Stimulated activated naive CD4-positive, alpha-beta T cell (primary cell): Measurements from ENCODE around the gene DNPEP.
"Not testable (repeated sequence)": the region's sequence is repeated elsewhere in the genome, so short reads cannot be mapped to it uniquely, and the experiment has no call there.

Experiments used
- DNase-seq, 6 experiments: peaks; one replicate each; lab custom pipeline; 2025; lab: John Stamatoyannopoulos, UW

DNPEP gene

DNA sequence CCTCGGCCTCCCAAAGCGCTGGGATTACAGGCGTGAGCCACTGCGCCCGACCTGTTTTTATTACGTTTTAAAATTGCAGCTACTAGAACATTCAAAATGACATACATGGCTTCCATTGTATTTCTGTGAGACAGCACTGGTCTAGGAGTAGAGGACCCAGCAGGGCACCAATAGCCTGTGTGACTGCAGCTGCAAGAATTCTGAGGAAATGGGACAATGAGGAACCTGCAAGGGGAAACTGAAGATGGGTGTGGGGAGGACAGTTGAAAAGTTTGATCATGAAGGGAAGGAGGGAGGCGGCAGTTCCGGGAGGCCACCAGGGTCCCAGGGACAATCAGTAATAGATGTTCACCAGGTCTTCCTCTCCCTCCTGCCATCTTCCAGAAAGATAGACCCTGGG is 13.9 kb upstream of the DNPEP start:
- DNase-seq = no peak

DNA sequence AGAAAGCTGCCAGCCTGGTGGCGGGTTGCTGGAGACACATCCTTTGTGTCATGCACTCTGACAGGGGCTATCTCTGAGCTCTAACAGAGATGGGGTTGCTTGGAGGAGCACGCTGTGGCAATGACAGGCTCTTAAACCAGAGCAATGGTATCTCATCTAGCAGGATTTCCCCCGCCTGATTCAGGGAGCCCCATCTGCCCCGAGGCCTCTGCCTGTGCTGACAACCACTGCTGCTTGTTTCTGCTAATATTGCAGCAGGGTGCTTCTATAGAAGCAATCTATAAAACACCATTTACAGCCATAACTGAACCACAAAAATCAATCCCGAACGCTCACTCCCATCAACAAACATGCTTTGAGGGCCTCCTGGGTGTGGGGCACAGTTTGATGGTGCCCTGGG is 12.8 kb upstream of the DNPEP start:
- no peak for DNase-seq

DNA sequence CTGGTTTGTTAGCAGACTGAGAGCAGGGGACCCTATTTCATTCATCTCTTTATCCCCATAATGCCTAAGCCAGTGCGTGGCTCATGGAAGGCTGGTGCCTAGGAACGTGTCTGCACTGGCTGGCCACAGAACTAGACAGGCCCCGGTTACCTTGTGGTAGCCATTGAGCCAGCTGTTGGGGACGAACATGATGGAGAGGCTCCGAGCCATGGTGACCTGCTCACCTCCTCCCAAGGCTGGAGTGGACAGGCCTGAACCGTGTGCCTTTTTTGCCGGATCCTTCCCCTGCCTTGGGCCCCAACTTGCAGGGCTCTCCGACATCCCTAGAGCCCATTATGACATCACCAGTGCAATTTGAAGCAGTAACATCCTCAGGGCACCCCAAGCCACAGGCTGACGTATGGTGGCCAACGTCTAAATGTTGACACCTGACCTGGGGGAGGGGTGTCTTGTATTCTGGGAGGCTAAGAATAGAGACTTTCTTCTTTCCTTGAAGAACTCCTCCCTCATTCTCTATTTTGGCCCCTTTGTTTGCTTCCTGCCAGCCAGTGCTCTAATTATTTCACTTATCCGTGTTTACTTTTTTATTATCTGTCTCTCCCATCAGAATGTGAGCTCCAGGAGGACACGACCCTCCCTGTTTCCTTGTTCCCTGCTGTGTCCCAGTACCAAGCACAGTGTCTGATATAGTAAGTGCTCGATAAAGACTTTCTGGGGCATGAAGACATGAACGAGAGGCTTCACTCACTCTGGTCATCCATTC is 12.2 kb upstream of the DNPEP start:
- no peak for DNase-seq

DNA sequence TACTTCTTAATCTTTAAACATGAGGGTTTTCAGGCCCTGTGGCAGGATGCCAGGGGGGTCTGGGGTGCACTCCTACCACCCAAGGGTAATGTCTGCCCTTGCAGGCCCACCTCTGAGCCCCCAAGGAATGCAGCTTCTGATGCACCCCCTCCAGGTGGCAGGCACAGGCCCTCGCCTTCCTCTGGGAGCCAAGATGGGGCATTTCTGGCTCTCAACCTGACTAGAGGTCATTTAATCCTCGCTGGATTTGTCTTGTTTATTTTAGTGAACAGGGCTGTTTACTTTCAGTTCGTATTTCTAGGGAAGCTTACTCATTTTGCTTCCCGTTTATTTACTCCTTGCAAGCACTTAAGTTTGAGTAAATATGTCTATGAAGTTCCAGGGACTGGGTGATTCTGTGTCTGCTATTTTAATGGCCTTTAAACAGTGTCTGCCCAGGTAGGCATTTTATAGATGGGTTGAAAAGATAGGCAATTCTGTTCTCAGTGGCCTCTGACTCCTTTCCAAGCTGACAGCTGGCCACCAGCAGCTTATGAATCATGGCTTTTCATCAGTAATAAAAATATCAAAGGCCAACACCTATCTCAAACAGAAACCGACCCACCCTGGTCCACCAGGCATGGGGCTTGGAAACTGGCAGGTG is 11.1 kb upstream of the DNPEP start:
- no peak for DNase-seq

DNA sequence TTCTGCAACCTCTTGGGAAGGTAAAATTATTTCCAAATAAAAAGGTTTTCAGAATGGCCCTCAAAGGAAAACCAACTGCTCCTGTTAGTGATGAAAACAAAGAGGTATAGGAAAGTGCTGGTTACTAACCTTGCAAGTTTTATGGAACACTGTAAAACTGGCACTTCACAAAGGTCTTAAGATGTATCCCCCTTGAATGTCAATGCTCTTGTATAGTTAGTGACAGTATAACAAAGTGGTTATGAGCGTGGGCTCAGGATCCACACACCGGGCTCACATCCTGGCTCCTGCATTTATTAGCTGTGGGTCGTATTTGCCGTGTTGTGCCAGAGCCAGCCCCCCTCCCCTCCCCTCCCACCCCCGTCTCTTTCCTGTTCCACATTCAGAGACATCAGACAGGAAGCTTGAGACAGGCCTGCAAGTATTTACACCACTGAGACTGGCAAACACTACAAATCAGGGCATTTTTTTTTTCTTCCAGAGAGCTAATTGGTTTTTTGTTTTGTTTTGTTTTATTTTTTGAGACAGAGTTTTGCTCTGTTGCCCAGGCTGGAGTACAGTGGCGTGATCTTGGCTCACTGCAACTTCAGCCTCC is 9.2 kb upstream of the DNPEP start:
- peak in 3 of 6 experiments; percentile 26 to 42 (median 33) for DNase-seq

DNA sequence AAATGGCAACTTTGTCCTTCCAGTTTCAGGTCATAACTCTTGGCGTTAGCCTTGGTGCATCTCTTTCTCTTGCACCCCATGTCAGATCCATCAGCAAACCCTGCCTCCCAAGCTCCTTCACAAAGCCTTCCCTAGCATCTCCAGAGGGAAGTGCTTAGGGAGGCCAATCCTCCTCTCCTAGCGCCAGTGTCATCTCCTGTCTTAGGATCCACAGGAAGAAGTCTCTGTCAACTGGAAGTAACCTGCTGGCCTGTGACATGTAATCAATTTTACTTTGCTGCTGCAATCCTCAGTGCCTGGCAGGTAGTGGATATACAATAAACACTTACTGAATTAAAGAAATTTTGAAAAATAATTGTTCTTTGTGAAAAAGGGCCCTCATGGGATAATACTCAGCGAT is 7.9 kb upstream of the DNPEP start:
- no peak for DNase-seq

DNA sequence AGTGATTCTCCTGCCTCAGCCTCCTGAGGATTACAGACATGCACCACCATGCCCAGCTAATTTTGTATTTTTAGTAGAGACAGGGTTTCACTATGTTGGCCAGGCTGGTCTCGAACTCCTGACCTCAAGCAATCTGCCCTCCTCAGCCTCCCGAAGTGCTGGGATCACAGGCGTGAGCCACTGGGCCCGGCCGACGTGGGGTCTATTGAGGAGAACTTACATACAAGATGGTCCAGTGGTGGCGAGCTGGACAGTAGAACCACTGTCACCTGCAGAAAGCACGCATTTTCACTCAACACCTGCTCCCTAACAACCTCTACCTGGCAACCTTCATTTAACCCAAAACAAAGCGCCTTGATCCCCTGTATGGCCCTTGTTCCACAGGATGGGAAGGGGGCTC is 7.3 kb upstream of the DNPEP start:
- not testable (repeated sequence) for DNase-seq

DNA sequence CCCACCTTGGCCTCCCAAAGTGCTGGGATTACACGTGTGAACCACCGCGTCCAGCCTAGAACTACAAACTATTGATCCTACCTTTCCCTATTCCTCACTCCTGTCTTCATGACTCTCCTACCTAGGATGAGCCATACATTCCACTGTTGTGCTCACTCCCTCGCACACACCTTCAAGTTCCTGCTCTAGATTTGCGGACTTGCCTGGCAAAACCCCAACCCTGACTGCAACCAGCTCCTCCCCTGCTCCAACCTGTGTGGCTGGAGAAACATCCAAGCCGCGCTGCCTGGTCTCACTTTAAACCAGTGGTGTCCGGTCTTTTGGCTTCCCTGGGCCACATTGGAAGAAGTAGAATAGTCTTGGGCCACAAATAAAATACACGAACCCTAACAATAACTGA is 5.0 kb upstream of the DNPEP start:
- no peak for DNase-seq

DNA sequence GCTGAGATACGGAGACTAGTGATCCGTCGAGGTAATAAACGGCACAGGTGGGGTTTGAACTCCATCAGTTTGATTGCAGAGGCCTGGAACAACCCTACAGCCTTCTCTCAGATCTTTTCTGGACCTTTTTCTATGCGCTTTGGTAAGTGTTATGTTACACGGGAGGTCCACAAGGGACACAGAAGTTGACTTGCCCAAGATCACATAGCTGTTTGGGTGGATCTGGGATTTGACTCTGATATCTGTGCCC is 1.1 kb upstream of the DNPEP start:
- DNase-seq = peak in 1 of 6 experiments; percentile 40

DNA sequence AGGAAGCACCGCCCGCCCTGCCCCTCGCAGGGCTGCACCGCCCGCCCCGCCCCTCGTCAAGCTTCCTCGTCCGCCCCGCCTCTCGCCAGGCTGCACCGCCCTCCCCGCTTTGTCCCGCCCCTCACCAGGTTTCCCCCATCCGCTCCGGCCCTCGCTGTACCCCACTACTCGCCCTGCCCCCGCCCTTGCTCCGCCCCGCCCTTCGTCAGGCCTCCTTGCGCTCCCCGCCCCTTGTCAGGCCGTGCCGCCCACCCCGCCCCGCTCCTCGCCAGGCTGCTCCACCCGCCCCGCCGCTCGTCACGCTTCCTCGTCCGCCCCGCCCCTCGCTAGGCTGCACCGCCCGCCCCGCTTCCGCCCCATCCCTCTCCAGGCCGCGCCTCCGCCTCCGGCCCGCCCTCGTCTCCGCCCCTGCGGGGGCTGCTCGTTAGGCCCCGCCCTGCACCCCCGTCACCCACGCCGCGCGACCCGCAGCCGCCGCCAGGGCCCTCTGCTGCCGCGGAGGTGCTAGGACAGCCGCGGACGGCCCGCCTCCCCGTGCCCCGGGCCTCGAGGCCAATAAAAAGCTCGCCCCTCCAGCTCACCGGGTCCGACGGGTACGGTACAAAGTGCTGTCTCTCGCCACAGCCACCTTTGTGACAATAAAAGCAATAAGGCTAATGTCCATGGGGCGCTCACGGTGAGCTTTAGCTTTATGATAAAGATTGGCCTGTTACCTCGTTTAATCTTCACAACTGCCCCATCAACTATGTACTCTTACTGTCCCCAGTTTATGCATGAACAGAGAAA is 602 bp upstream of the DNPEP start:
- peak; percentile 97 to 100 (median 99) for DNase-seq

DNA sequence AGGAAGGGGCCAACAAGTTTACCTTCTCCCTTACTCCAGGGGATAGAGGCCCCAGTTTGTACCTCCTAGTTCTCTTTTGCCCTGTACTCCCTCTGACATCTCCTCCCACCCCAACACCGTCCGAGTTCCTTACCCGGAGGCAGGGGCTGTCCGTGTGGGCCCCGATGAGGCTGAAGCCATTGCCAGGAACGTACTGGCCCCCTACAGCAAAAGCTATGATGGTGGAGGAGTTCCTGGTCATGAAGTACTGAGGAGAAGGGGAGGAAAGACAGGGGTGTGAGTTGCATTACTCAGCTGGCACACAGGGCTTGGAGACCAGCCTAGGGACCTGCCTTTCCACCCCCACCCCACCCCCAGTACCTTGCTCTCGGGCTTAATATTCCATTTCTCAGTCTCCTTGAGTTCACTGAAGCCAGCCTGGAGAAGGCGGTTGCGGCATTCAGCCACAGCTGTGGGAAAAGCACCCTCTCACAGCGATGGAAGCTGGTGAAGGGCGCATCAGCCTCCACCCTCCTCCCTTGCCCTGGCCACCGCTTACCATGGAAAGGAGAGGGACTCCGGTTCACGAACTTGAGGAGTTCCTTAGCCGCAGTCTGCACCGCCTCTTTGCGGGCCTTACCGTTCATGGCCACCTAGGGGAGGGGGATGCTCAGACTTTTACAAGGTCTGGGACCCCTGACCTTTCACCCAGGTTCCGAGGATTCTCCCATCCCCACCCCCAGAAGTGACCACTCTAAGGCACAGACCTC is 1.0 kb downstream of the DNPEP start:
- DNase-seq = peak in 1 of 6 experiments; percentile 30

DNA sequence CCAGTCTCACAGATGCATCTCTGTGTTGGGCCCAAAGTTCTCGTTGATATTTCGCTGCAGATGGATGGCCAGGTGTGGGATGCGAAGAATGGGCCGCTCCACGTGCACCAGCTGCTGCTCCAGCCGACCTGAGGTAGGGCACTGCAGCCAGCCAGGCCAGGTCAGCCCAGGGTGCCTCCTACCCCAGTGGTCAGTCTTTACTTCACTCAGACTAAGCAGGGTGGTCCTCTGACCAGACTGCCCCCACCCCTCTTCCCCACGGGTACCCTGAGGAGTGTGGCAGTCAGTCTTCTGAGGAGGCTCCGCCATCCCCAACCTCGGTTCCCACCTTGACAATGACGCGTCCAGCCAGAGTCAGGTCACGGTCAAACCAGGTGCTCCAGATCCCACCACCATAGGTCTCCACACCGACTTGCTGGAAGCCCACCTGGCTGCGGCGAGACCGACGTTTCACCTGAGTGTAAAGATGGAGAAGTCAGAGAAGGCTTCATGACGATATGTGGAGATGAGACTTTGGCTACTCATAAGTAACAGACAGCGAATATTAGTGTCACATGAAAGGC is 1.7 kb downstream of the DNPEP start:
- DNase-seq = no peak

DNA sequence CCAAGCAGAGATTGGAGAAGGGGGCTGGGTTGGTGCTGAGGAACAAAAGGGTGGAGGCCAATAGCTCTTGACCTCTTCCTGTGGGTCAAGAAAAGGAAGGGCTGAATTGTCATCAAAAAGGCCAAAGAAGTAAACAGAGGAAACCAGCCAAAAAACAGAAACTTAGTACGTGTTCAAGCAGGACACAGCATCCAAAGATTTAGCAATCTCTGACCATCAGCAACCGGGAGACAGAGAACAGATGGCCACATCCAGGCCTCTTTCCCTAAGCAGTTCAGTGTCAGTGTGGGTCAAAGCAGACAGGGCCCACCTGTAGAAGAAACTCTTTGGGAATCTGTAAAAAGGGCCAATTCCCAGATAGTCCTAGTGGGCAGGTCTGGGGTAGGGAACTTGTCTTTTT is 2.9 kb downstream of the DNPEP start:
- DNase-seq = no peak

DNA sequence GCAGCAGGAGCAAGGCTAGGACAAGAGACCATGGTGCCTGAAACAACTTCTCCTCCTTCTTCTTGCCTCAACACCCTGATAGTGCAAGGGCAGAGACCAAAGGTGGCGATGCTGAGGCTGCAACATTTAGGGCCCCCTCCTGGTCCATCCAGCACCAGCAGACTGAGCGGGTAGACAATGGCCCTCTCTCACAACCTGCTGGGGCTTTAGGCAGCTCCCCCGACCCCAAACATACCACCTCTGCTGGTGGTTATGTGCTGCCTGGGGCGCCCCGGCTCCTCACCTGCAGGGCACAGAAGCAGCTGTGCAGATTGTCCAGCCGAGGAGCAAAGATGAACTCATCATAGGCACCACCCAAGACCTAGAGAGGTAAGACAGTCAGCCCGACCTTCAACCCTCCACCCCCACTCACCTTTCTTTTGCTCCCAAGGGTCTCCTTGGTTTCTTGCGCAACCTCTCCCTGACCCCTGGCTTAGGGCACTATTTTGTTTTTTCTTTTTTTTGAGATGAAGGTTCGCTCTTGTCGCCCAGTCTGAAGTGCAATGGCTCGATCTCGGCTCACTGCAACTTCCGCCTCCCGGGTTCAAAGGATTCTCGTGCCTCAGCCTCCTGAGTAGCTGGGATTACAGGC is 3.5 kb downstream of the DNPEP start:
- DNase-seq = no peak

DNA sequence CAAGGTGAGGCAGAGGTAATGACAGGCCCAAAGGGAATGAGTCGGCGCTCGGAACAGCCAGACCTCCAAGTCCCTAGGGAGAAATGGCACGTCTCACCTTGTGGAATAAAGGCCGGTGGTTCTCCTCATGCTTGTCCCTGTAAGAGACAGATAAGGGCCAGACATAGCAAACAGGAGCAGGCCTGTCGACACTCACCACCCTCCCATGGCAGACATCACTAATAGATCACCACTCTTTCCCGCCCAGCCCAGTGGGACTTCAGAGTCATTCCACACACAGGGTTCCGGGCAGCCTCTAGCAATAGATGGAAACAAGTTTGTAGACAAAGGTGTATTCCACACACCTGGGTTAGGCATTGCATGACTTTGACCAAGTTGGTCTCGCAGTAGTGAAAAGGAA is 6.3 kb downstream of the DNPEP start:
- DNase-seq = no peak

DNA sequence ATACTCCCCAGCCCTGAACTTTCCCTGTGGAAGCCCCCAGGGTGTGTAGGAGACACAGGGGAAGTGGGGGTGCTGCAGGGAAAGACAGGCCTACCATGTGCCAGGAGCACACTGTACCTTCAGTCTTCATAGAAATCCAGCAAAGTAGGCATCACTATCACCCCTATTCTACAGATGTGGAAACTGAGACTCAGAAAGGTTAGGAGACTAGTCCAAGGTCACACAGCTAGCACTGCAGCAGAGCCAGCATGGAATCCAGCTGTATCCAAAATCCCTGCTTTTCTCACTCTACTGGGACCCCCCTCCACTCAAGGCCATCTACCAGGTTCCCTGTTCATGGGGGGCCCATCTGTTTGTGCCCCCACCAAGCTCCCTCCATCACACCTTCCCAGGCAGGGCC is 6.8 kb downstream of the DNPEP start:
- no peak for DNase-seq

DNA sequence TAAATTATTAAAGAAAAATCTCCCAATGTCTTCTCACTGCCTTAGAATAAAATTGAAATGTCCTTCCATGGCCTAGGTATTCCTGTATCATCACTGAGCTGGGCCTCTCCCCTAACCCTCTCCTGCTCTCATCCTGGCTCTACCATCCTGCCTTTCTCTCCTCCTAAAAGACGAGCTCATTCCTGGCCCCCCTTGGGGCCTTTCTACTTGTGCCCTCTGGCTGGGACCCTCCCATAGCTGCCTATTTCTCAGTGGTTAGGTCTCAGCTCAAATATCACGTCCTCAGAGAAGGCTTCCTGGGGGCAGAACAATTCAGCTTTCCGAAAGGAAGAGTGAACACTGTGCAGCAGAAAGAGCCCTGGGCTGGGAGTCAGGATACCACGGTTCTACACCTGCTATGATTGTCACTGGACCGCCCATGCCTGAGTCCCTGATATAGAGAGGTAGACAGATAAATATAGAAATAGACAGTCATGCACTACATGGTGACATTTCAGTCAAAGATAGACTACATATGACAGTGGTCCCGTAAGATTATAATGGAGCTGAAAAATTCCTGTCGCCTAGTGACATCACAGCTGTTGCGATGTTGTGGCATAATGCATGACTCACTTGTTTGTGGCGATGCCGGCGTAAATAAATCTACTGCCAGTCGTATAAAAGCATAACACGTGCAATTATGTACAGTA is 9.4 kb downstream of the DNPEP start:
- no peak for DNase-seq

DNA sequence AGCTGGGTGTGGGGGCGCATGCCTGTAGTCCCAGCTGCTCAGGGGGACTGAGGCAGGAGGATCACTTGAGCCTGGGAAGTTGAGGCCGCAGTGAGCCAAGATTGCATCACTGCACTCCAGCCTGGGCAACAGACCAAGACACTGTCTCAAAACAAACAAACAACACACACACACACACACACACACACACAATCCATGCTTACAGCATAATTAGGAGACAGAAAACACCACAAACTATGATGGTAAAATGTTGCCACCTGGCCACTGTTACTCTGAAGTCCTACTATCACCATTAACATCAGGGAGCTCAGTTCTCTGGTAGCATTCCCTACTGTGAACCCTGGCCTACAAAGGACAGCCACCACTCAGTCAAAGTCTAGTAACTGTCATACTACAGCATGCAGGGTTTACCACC is 18.3 kb downstream of the DNPEP start:
- no peak for DNase-seq

DNA sequence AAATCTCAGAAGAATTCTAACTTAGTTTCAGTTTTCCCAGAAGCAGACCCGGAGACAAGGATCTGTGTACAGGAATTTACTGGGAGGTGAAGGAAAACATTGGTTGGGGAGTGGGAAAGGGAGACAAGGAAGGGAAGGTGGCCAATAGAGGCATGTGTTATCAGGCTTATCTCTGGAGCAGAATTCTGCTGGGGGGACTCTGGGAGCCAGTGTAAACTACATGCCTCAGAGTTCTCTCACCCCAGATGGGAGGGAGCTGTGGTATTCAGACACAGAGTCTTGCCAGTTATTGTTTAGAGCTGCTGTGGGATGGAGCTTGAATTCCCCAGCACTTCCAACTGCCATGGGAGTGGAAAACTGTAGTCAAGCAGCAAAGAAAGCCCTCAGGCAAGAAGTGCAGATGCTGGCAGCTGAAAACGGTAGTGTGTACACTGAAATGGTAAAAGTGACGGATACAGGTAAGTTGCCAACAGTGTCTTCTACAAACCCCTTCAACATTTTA is 19.0 kb downstream of the DNPEP start:
- DNase-seq = no peak

DNA sequence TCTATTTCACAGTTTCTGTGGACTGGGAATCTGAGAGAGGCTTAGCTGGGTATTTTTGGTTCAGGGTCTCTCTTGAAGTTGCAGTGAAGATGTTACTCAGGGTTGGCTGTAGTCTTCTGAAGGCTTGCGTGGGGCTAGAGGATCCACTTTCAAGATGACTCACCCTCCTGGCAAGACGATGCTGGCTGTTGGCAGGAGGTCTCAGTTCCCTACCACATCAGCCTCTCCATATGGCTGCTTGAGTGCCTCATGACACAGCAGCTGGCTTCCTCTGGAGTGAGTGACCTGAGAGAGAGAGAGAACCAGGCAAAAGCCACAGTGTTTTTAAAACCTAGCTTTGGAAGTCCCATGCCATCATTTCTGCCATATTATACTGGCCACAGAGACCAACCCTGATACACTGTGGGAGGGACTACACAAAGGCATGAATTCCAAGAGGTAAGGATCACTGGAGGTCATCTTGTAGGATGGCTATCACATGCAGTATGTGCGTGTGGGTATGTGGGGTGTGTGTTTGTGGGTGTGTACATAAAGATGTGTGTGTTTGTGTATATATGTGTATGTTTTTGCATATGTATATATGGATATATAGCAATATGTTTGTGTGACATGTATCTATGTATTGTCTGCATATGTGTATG is 25.1 kb downstream of the DNPEP start:
- DNase-seq = no peak
